Loucy (cell line): ENCODE measurements around the gene VGF.

Experiments
- H2AFZ ChIP-seq: fragments of 200-600 bp; sonication (generic); 2 replicates; pipeline ENCODE4 v1.6.0; 2016; ENCODE audit warnings: antibody characterized with exemption, mild to moderate bottlenecking, low read length, moderate library complexity
- H3F3A ChIP-seq: fragments of 200-600 bp; 2 replicates; pipeline ENCODE4 v1.6.0; 2016; ENCODE audit warnings: antibody characterized with exemption, low read depth, mild to moderate bottlenecking
- H3K27me3 ChIP-seq: fragments of 200-600 bp; sonication (generic); 2 replicates; pipeline ENCODE4 v1.6.1; 2014; ENCODE audit warnings: low read length, mild to moderate bottlenecking; ENCODE audit not compliant: insufficient read depth, poor library complexity, severe bottlenecking
- H3K36me3 ChIP-seq: fragments of 200-600 bp; sonication (generic); 2 replicates; pipeline ENCODE4 v1.6.1; 2016; ENCODE audit warnings: low read length; ENCODE audit not compliant: insufficient read depth
- H3K4me1 ChIP-seq: fragments of 200-600 bp; sonication (generic); 2 replicates; pipeline ENCODE4 v1.5.1; 2014; ENCODE audit warnings: low read length, mild to moderate bottlenecking; ENCODE audit not compliant: insufficient read depth, poor library complexity, severe bottlenecking
- H3K4me2 ChIP-seq: fragments of 200-600 bp; sonication (generic); 2 replicates; pipeline ENCODE4 v1.6.0; 2014; ENCODE audit warnings: antibody characterized with exemption, low read length, low read depth, mild to moderate bottlenecking; ENCODE audit not compliant: poor library complexity, severe bottlenecking
- H3K4me3 ChIP-seq: fragments of 200-600 bp; sonication (generic); 2 replicates; pipeline ENCODE4 v1.5.1; 2014; ENCODE audit warnings: low read length, mild to moderate bottlenecking, mixed read lengths; ENCODE audit not compliant: poor library complexity, severe bottlenecking
- H3K79me2 ChIP-seq: fragments of 200-600 bp; sonication (generic); 2 replicates; pipeline ENCODE4 v1.6.1; 2014; ENCODE audit warnings: low read length; ENCODE audit not compliant: insufficient read depth
- H3K9ac ChIP-seq: fragments of 200-600 bp; sonication (generic); 2 replicates; pipeline ENCODE4 v1.6.0; 2014; ENCODE audit warnings: mild to moderate bottlenecking, low read depth, low read length, moderate library complexity; ENCODE audit not compliant: poor library complexity, severe bottlenecking
- H3K9me2 ChIP-seq: fragments of 200-600 bp; sonication (generic); replicated peaks from 2 replicates; pipeline ENCODE4 v1.6.1; 2016; ENCODE audit warnings: low read depth, low read length, mixed read lengths
- H3K9me3 ChIP-seq: fragments of 200-600 bp; sonication (generic); 2 replicates; pipeline ENCODE4 v1.6.1; 2014; ENCODE audit warnings: mild to moderate bottlenecking, antibody characterized with exemption, low read length, low read depth; ENCODE audit not compliant: insufficient read depth
- H4K20me1 ChIP-seq: fragments of 200-600 bp; sonication (generic); 2 replicates; pipeline ENCODE4 v1.6.0; 2014; ENCODE audit warnings: antibody characterized with exemption, low read length, mild to moderate bottlenecking; ENCODE audit not compliant: insufficient read depth, poor library complexity, severe bottlenecking
- EZH2phosphoT487 ChIP-seq: fragments of 200-600 bp; IDR thresholded peaks from 2 replicates; pipeline ENCODE4 v1.6.1; 2018; ENCODE audit warnings: antibody characterized with exemption, mild to moderate bottlenecking, moderate library complexity, borderline replicate concordance
- TF ChIP-seq, protein P1 (sequence below): fragments of 200-600 bp; sonication (generic); conservative IDR thresholded peaks from 2 replicates; pipeline ENCODE4 v1.5.1; 2014; ENCODE audit warnings: mild to moderate bottlenecking, antibody characterized with exemption, low read length

The VGF gene

DNA sequence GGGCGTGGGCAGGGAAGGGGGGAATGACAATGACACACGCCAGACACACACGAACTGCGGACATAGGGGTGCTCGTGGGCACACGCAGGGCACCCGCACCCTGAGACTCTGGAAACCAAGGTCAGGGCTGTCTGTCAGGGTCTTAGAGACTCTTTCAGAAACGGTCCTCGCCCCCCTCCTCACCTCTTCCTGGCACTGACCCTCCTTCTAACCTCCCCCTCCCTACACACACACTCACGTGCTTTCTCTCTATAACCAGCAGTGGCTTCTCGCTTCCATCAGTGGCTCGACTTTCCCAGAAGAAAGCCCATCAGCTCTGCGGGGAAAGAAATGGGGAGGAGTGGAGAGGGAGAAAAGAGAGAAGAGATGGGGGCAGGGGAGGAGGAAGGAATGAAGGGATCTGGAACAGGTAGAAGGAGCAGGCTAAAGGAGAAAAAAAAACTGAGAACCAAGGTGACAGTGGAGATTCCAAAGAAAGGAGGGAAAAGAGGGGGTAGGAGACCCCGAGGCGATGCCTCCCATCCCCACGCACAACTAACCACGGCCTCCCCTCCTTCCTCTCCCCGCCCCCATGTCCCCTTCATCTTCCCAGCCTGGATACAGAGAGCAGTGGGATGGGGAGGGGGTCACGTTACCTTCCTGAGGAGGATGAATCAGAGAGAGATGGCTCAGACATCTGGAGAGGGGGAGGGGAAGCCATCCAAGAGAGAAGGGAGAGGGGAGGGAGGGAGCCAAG lies 1.7 kb upstream of the VGF start:
- peaks cover 16% of the 10 kb centered on the region for H4K20me1 ChIP-seq
- H3K4me2 ChIP-seq = peak overlapping the region; percentile 62
- H3K9ac ChIP-seq = no peak overlapping the region

DNA sequence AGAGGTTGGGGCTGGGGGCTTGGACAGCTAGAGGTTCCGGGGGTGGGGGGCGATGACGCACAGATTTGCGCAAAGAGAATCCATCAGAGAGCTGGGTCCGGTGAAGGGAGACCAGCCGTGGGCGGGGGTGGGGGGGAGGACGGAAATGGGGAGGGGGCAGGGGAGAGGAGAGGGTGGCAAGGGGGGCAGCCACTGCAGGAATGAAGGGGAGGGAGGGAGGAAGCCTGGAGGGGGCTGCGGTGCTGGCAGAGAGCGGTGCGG lies 1.2 kb upstream of the VGF start:
- H3K4me1 ChIP-seq = peaks cover 41% of the 10 kb centered on the region

More for the DNA sequence above, 1.7 kb upstream of the VGF start:
- no peak for TF ChIP-seq EZH2phosphoT487
- TF ChIP-seq, protein P1, sequence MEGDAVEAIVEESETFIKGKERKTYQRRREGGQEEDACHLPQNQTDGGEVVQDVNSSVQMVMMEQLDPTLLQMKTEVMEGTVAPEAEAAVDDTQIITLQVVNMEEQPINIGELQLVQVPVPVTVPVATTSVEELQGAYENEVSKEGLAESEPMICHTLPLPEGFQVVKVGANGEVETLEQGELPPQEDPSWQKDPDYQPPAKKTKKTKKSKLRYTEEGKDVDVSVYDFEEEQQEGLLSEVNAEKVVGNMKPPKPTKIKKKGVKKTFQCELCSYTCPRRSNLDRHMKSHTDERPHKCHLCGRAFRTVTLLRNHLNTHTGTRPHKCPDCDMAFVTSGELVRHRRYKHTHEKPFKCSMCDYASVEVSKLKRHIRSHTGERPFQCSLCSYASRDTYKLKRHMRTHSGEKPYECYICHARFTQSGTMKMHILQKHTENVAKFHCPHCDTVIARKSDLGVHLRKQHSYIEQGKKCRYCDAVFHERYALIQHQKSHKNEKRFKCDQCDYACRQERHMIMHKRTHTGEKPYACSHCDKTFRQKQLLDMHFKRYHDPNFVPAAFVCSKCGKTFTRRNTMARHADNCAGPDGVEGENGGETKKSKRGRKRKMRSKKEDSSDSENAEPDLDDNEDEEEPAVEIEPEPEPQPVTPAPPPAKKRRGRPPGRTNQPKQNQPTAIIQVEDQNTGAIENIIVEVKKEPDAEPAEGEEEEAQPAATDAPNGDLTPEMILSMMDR = no peak
- Histone ChIP-seq H2AFZ (no peak overlapping the region), H3K9me3 (no peaks in the 10 kb centered on the region), H3K36me3 (no peaks in the 10 kb centered on the region), H3K9me2 (no peaks in the 10 kb centered on the region), H3K27me3 (no peaks in the 10 kb centered on the region), H3F3A (no peaks in the 10 kb centered on the region), H3K79me2 (0 out of 2 replicates have a peak, but pooled peaks cover 6% of the 10 kb centered on the region), H3K4me3 (peak overlapping the region; percentile 34), H3K4me1 (peaks cover 44% of the 10 kb centered on the region)

DNA sequence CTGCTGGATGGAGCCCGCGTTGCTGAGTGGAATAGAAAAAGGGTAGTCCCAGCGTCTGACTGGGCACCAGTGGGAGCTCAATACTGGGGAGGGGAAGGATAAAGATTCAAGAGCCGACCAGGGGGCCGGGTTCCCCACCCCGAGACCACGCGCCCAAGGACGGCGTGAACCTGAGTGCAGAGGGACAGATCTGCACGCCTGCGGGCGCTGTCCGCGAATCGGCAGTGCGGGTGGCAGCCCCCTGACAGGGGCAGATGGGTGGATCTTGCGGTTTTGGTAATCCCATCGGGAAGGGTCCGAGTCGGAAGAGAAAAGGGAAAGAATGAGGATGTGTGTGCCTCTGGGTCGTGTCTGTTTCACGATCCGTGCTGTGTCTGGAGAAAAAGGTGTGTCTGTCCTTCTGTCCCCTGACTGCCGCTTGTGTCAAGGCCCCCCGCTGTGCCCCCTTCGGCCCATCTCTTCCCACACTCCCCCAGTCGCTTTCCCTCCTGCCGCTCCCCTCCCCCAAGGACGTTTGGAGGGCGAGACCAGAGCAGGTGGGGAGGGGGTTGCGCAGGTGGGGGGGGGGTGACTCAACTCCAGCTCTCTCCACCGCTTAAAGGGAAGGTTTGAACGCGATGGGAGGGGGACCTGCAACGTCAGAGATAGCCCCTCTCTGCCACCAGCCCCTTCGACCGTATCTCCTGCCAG lies 734 bp upstream of the VGF start:
- H3K9me3 ChIP-seq = no peaks in the 10 kb centered on the region
- no peak overlapping the region for H3K9ac ChIP-seq
- H3K79me2 ChIP-seq = 0 out of 2 replicates have a peak, but pooled peaks cover 6% of the 10 kb centered on the region
- H3F3A ChIP-seq = 0 out of 2 replicates have a peak, but pooled peaks cover 3% of the 10 kb centered on the region
- peaks cover 36% of the 10 kb centered on the region for H3K4me1 ChIP-seq
- TF ChIP-seq, protein P1 = no peak
- H3K36me3 ChIP-seq = no peaks in the 10 kb centered on the region
- peak overlapping the region; percentile 62 for H3K4me2 ChIP-seq
- no peaks in the 10 kb centered on the region for H3K9me2 ChIP-seq
- H4K20me1 ChIP-seq = peaks cover 16% of the 10 kb centered on the region
- no peak overlapping the region for H3K4me3 ChIP-seq
- no peak overlapping the region for H2AFZ ChIP-seq
- no peaks in the 10 kb centered on the region for H3K27me3 ChIP-seq

More for the DNA sequence above, 1.2 kb upstream of the VGF start:
- no peaks in the 10 kb centered on the region for H3K9me3 ChIP-seq
- peaks cover 16% of the 10 kb centered on the region for H4K20me1 ChIP-seq
- TF ChIP-seq EZH2phosphoT487 = no peak
- TF ChIP-seq, protein P1 = no peak
- 0 out of 2 replicates have a peak, but pooled peaks cover 6% of the 10 kb centered on the region for H3K79me2 ChIP-seq
- H3F3A ChIP-seq = 0 out of 2 replicates have a peak, but pooled peaks cover under 1% of the 10 kb centered on the region
- H2AFZ ChIP-seq = no peak overlapping the region
- no peaks in the 10 kb centered on the region for H3K27me3 ChIP-seq
- no peaks in the 10 kb centered on the region for H3K9me2 ChIP-seq
- peak overlapping the region; percentile 34 for H3K4me3 ChIP-seq
- H3K9ac ChIP-seq = no peak overlapping the region
- peak overlapping the region; percentile 62 for H3K4me2 ChIP-seq
- no peaks in the 10 kb centered on the region for H3K36me3 ChIP-seq
